NCI-H1436 treated with DMSO at 0.1 percent for 48 hours (cell line): ENCODE results near the gene ADRB1.

ENCODE experiments used
- DNase-seq: peaks from one replicate; lab custom pipeline; 2025; lab: John Stamatoyannopoulos, UW

Gene ADRB1

DNA sequence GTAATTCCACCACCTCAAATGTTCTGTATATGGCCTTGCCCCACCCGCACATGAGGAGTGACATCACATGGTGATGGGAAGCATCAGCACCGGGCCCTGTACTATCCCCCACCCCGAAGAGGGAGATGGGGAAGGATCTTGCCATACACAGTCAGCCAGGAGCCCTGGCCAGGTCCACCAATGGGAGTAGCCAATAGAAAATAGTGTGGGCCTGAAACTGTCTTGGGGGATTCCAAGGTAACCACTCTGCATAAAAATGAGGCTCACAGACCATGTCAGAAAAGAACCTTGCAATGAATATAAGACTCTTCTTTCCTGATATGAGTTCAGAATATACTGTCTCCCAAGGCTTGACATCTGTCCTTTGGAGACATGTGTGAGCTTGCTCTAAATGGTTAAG, 51.1 kb downstream of the ADRB1 start:
- DNase-seq: no peak

DNA sequence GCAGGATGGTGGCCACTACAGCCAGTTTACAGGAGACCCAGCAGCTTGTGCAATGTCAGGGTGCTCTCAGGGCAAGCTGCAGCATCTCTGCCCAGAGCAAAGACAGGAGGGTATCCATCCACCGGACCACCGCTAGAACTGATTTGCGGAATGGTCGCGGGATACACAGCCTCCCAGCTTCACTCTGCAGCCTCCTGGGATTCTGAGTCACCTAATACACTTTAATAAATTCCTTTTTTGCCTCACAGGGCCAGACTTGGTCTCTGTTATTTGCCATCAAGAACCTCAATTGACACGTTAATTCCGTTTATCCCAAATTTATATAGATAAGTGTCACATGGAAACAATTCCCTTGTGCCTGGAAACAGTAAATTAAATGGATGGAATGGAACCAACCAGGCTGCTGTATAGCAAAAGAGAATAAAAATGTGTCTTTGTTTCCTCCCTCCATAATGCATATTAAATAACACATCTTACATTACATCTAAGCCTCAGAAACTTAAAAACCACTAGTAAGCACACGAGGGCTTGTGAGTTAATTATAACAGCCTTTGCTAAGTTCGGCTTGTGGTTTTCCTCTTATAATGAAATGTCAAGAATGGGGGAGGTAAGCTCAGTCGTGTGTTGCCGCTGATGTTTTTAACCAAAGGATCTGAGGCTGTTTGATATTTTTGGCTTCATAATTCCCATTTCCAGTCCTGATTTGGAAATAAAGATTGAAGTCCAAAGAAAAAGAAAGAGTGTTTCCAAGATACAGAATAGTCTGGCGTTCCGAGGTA, 52.1 kb downstream of the ADRB1 start:
- no peak for DNase-seq
